NCI-H1417 (cell line): ENCODE results near the gene POLR2E.
"Not testable (repeated sequence)": the region's sequence is repeated elsewhere in the genome, so short reads cannot be mapped to it uniquely, and the experiment has no call there.

Source experiments
- DNase-seq, 3 experiments: peaks; one replicate each; lab custom pipeline; 2025; lab: John Stamatoyannopoulos, UW

Gene POLR2E

GRCh38 chr19:1094978-1095701, at the start of gene POLR2E:
POLR2E (minus strand) TSS chr19:1095375; CDS start chr19:1095315, 60 bp downstream.
- peak; percentile 99 to 100 (median 99) for DNase-seq

- no peak for DNase-seq
These were observed 49.6 kb upstream of the POLR2E start for GRCh38 chr19:1144741-1145140.

DNA sequence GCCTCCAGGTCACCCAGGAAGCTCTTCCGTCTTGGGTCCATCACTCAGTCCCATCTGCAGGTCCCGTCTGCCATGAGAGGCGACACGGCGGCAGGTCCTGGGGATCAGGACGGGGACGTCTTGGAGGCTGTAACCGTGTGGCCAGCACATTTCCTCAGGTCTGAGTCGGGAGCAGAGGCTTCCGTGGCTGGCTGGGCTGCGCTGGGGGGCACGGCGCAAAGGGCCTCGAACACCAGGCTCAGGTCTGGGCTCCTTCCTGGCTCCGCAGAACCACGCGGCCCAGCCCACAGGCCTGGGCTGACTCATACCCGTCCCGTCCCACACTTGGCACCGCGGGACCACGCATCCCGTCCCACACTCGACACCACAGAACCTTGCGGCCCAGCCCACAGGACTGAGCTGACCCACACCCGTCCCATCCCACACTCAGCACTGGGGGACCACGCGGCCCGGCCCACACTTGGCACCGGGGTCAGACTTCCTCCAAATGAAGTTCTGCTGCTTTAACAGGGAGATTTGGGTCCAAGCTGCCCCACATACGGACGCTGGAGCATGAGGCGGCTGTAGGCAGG, 48.7 kb upstream of the POLR2E start:
- no peak for DNase-seq

DNA sequence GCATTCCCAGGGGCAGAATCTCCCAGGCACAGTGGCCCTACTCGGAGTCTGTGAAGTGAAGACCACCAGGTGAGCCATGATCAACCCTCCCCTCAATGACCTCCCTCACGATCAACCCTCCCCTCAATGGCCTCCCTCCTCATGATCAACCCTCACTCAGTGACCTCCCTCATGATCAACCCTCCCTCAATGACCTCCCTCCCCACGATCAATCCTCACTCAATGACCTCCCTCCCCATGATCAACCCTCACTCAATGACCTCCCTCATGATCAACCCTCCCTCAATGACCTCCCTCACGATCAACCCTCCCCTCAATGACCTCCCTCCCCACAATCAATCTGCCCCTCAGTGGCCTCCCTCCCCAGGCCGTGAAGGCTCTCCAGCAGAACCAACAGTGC, 46.8 kb upstream of the POLR2E start:
- DNase-seq = peak in 1 of 3 experiments; percentile 19

GRCh38 chr19:1140272-1141027, 45.3 kb upstream of the POLR2E start:
- no peak for DNase-seq

GRCh38 chr19:1139126-1139525, 44.0 kb upstream of the POLR2E start:
- DNase-seq = no peak

- DNase-seq = no peak
These were observed 42.9 kb upstream of the POLR2E start for GRCh38 chr19:1138121-1138520.

DNA sequence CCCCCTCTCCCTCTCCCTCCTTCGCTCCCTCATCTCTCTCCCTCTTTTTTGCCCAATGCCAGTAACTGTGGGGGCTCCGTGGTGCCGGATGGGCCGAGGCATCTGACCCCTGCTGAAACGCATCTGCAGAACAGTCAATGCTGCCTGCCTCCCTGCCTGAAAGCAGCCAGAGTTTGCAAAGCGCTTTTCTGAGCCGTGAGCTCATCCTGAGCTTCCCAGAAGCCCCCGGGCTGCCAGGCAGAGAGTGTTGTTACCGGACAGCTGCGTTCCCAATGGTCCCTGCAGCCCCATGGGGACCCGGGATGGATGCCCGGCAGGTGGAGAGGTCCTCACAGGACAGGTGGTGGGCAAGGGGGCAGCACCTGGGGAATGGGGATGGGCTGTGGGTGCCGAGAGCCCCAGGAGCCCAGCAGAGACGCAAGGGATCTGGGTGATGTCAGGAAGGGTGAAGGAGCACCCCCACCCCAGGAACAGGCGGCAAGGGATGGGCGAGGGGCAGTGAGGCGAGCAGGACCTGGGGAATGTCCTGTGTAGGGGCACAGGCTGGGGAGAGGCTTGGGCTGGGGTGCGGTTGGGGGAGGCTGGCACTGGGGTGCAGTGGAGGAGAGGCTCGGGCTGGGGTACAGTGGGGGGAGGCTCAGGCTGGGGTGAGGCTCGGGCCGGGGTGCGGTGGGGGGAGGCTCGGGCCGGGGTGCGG, 41.6 kb upstream of the POLR2E start:
- no peak for DNase-seq

GRCh38 chr19:1136201-1136600, 41.0 kb upstream of the POLR2E start:
- DNase-seq = peak in 2 of 3 experiments; percentile 75 to 78

DNA sequence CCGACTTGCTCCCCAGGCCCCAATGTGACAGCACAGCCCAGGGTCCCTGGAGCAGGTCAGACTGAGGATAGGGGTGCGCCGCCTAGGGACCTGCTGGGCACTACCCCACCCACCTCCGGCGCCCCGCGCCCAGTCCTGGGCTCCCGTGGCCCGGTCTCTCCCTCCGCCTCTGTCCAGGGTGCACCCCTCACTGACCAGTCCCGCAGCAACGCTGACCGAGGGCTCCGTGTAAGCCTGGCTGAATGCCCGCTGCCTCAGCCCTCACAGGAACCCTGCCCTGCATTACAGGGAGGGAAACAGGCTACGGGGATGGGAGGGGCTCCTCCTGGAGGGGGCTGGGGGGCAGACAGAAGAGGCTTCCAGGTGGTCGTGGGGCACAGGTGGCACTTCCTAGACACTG, 40.3 kb upstream of the POLR2E start:
- no peak for DNase-seq

DNA sequence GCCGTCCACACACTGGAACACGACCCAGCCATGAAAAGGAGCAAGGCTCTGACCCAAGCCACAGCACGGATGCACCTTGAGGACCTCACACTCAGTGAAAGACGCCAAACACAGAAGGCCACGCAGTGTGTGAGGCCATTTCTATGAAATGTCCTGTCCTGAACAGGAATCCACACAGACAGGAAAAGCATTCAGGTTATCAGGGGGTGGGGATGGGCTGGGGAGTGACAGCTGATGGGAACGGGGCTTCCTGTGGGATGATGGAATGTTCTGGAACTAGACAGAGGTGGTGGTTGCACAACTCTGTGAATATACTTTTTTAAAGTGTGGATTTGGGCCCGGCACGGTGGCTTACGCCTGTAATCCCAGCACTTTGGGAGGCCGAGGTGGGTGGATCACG, 39.3 kb upstream of the POLR2E start:
- DNase-seq = no peak

DNA sequence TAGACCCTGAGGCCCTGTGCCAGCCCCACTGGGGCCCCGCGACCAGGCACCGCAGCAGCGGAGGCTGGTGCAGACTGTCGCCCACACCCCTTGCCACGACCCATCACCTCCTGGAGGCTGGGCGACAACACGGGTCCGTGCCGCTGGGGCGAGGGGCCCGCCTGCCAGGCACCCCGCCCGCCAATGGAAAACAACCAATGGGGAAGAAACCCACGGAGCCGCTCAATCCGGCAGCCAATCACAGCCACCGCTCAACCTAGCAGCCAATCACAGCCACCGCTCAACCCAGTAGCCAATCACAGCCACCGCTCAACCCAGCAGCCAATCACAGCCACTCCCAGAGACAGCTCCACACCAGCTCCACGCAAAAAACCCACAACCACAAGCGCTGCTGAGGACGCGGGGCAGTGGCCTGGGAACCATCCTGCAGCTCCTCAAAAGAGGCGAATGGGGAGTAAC, 38.3 kb upstream of the POLR2E start:
- DNase-seq = no peak

- DNase-seq = no peak
These were observed 37.6 kb upstream of the POLR2E start for GRCh38 chr19:1132552-1133383.

DNA sequence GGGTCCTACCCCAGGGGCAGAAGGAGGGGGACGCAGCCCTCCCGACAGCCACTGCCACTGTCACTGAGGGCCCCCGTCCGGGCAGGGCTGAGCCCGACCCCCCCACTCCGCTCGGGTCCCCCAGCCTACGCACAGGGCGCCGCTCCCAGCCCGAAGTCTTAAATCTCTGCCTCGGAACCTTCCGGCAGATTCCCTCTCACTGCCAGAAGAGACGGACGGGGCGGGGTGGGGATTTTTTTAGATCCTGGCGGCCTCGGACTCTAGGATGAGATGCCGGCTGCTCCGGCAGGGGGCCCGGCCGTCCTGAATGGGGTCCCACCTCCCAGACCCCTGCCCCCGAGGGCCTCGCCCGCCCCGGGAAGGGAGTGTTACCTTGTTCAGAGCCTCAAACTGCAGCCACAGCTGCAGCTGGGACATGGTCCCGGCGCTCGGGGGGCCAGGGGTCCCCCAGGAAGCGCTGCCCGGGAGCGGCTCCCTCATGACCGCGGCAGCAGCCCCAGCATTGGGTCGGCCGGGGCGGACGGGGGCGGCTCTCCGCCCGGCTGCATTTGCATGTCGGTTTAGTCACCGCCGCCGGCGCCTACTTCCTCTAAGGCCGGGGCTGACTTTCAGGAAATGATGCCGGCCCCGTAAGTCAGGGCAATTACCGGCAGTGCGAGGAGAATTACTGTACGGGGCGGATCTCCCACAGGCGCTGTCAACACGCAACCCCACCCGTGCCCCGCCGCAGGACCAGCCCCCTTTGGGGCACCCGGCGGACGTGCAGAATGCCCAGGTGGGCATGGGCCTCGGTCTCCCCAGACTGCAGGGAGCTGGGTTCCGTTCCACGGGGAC, 36.8 kb upstream of the POLR2E start:
- DNase-seq = no peak

- no peak for DNase-seq
These were observed 35.9 kb upstream of the POLR2E start for GRCh38 chr19:1130771-1131717.

- no peak for DNase-seq
These were observed 34.4 kb upstream of the POLR2E start for GRCh38 chr19:1129535-1129934.

DNA sequence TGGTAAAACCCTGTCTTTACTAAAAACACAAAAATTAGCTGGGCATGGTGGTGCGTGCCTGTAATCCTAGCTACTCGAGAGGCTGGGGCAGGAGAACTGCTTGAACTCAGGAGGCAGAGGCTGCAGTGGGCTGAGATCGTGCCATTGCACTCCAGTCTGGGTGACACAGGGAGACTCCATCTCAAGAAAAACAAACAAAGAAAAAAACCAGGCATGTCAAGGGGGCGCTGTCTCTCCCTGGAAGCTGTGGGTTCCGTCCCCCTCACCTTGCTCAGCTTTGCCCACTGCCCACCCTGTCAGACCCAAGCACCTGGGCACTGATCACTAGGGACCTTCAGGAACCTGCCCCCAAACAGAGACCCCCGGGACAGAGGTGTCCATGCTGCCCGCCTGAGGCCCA, 33.9 kb upstream of the POLR2E start:
- not testable (repeated sequence) for DNase-seq

DNA sequence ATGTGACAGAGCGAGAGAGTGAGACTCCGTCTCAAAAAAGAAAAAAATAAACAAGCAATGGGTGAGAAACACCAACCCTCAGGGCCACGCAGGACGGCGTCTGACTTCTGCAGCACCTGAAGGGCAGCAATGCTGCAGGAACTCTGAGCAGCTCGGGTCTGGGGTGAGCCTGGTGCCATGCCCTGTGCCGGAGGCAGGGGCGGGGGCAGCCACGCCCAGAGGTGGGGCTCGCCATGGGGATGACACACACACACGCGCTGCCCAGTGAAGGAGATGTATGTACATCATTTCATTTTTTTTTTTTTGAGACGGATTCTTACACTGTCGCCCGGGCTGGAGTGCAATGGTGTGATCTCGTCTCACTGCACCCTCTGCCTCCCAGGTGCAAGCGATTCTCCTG, 32.9 kb upstream of the POLR2E start:
- DNase-seq = no peak

DNA sequence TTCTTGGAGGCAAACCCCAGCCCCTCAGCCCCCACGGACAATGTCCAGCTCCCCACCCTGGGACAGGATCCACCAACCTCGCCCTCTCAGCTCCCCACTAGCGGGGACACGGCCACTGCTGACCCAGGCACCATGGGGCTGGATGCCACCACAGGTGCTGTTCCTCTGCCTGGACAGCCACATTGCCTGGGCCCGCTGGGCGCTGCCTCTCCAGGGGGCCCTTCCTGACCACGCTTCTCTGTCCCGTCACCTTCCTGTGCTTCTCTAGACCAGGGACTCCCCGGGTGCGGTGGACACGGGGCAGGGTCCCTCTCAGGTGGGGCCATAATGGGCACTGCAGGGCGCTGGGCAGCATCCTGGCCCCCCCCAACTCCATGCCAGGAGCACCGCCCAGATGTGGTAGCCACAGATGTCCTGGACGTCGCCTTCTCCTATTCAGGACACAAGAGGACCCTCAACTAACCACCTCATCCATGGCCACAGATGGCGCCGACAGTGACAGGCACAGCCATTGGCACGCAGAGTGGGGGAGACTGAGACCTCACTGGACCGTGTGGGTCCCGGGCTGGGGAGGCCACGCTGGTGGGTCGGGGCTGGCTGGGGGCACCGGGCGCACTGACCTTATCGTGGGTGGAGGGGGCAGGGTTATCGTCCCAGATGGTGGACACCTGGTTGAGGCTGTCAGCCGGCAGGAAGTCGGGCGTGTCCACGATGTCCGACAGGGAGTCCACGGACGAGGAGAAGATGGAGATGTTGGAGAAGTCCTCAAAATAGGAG, 32.0 kb upstream of the POLR2E start:
- DNase-seq = no peak
